Kidney (tissue), 22 donors: ENCODE results near the gene CRTAC1. TPM values are rescaled to one million over a fixed set of nuclear protein-coding genes. Genes with fewer than 3 reads are reported as not detected.

Source experiments
- DNase-seq, 5 donors: peaks; one replicate each; pipeline ENCODE4 v3.0.0-alpha.2; 2013 to 2020
- FAIRE-seq: peaks from 2 replicates; lab custom pipeline; 2012; peaks lifted over from hg19 to GRCh38; lab: Jason Lieb, UNC
- H3K27ac ChIP-seq, 2 donors: one replicate each; pipeline ENCODE4 v1.7.0; 2013; ENCODE audit warnings: low read depth in 2 of 2, low read length in 2 of 2, inconsistent platforms in 1 of 2
- H3K27me3 ChIP-seq: one replicate; pipeline ENCODE4 v1.7.1; 2013; ENCODE audit warnings: low read length, inconsistent platforms; ENCODE audit not compliant: control insufficient read depth, insufficient read depth
- H3K36me3 ChIP-seq, 3 donors: one replicate each; pipeline versions ENCODE4 v1.7.0 to v1.7.1; 2013; ENCODE audit warnings: low read length in 3 of 3, control low read depth in 1 of 3, inconsistent platforms in 1 of 3; ENCODE audit not compliant: insufficient read depth in 3 of 3, control insufficient read depth in 2 of 3
- H3K4me1 ChIP-seq, 3 donors: one replicate each; pipeline versions ENCODE4 v1.7.0 to v1.7.1; 2013; ENCODE audit warnings: low read length in 3 of 3, inconsistent platforms in 1 of 3, low read depth in 1 of 3; ENCODE audit not compliant: control insufficient read depth in 2 of 3, insufficient read depth in 2 of 3
- H3K4me3 ChIP-seq, 3 donors: one replicate each; pipeline versions ENCODE4 v1.7.0 to v1.8.1; 2013; ENCODE audit warnings: low read length in 3 of 3, control low read depth in 1 of 3, inconsistent platforms in 1 of 3
- H3K9ac ChIP-seq, 3 donors: one replicate each; pipeline versions ENCODE4 v1.7.0 to v1.7.1; 2013; ENCODE audit warnings: low read length in 3 of 3, control low read depth in 1 of 3, inconsistent platforms in 1 of 3
- H3K9me3 ChIP-seq, 3 donors: one replicate each; pipeline versions ENCODE4 v1.7.0 to v1.7.1; 2013; ENCODE audit warnings: low read length in 3 of 3, control low read depth in 1 of 3, inconsistent platforms in 1 of 3; ENCODE audit not compliant: control insufficient read depth in 2 of 3, insufficient read depth in 1 of 3
- intact Hi-C: fragments of 100-400 bp; cut with DNase I; formaldehyde crosslinking; loops from one replicate; pipeline ENCODE4 v1.11.1; 2022
- long read RNA-seq, 10 donors: library from polyadenylated mRNA in 1 of 10; unstranded in 1 of 10; transcript quantifications; one replicate each; pipeline ENCODE4 v2.0.0 and lab custom pipeline, GENCODE V29; 2021 to 2026
- polyA plus RNA-seq: library from polyadenylated mRNA; stranded (reverse); fragments of 350-450 nt; fragmentation: Illumina TruSeq; extraction: RNeasy Lipid Tissue Mini Kit (QIAGEN cat#74804); gene quantifications from one replicate; pipeline ENCODE4 v1.2.3, GENCODE V29; 2014; ENCODE audit warnings: low read depth, low replicate concordance; ENCODE audit not compliant: insufficient read depth
- total RNA-seq: library from RNA; stranded (reverse); fragmentation: NEBNext Ultra II Directional; extraction: Animal tissue kit (Norgen Biotek cat#: 25700); gene quantifications from one replicate; pipeline ENCODE4 v1.2.1, GENCODE V29; 2021
- TF ChIP-seq, protein P1 (sequence below): IDR thresholded peaks from 3 replicates; pipeline ENCODE4 v1.5.1; 2012; ENCODE audit warnings: mild to moderate bottlenecking, moderate library complexity, borderline replicate concordance; ENCODE audit not compliant: insufficient read depth; ENCODE audit errors: extremely low read depth
- donor health status: control.
- donor health status: control.
- donor health status: control.
- donor health status: control.
- donor health status: control.
- donor health status: DM: yes; HTN: yes; CAD: no.
- donor health status: Normal renal cell carcinoma (clear cell type).

Gene CRTAC1, protein sequence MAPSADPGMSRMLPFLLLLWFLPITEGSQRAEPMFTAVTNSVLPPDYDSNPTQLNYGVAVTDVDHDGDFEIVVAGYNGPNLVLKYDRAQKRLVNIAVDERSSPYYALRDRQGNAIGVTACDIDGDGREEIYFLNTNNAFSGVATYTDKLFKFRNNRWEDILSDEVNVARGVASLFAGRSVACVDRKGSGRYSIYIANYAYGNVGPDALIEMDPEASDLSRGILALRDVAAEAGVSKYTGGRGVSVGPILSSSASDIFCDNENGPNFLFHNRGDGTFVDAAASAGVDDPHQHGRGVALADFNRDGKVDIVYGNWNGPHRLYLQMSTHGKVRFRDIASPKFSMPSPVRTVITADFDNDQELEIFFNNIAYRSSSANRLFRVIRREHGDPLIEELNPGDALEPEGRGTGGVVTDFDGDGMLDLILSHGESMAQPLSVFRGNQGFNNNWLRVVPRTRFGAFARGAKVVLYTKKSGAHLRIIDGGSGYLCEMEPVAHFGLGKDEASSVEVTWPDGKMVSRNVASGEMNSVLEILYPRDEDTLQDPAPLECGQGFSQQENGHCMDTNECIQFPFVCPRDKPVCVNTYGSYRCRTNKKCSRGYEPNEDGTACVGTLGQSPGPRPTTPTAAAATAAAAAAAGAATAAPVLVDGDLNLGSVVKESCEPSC
- total RNA-seq = 6.1 TPM
- 7.2 TPM for polyA plus RNA-seq
- long read RNA-seq, donor 1, transcript CRTAC1-203 (15 exons, 2,890 nt) = major isoform, 5 of 5 reads
- long read RNA-seq, donor 1, partial matches to known transcripts = 0 of 5 reads
- long read RNA-seq, donor 1, other reads (novel, unspliced or antisense) = 0 of 5 reads
- long read RNA-seq, donor 2, transcript CRTAC1-203 (15 exons, 2,890 nt) = major isoform, 6 of 6 reads
- long read RNA-seq, donor 2, partial matches to known transcripts = 0 of 6 reads
- long read RNA-seq, donor 2, other reads (novel, unspliced or antisense) = 0 of 6 reads
- long read RNA-seq, donor 3, transcript CRTAC1-203 (15 exons, 2,890 nt) = major isoform, 8 of 9 reads
- long read RNA-seq, donor 3, partial matches to known transcripts = 0 of 9 reads
- long read RNA-seq, donor 3, other reads (novel, unspliced or antisense) = 0 of 9 reads
- long read RNA-seq, donor 4, partial matches to known transcripts = 0 of 3 reads
- long read RNA-seq, donor 4, other reads (novel, unspliced or antisense) = 0 of 3 reads
- long read RNA-seq, donor 5, partial matches to known transcripts = 0 of 1 reads
- long read RNA-seq, donor 5, other reads (novel, unspliced or antisense) = 0 of 1 reads
- long read RNA-seq, donor 6, partial matches to known transcripts = 0 of 2 reads
- long read RNA-seq, donor 6, other reads (novel, unspliced or antisense) = 0 of 2 reads
- long read RNA-seq, donor 7, transcript CRTAC1-203 (15 exons, 2,890 nt) = major isoform, 11 of 13 reads
- long read RNA-seq, donor 7, partial matches to known transcripts = 2 of 13 reads
- long read RNA-seq, donor 7, other reads (novel, unspliced or antisense) = 0 of 13 reads
- long read RNA-seq, donor 8, partial matches to known transcripts = 0 of 1 reads
- long read RNA-seq, donor 8, other reads (novel, unspliced or antisense) = 0 of 1 reads
- long read RNA-seq, donor 9, partial matches to known transcripts = 0 of 1 reads
- long read RNA-seq, donor 9, other reads (novel, unspliced or antisense) = 0 of 1 reads
- long read RNA-seq, donor 10, transcript CRTAC1-203 (15 exons, 2,890 nt) = major isoform, 6 of 6 reads
- long read RNA-seq, donor 10, partial matches to known transcripts = 0 of 6 reads
- long read RNA-seq, donor 10, other reads (novel, unspliced or antisense) = 0 of 6 reads

DNA sequence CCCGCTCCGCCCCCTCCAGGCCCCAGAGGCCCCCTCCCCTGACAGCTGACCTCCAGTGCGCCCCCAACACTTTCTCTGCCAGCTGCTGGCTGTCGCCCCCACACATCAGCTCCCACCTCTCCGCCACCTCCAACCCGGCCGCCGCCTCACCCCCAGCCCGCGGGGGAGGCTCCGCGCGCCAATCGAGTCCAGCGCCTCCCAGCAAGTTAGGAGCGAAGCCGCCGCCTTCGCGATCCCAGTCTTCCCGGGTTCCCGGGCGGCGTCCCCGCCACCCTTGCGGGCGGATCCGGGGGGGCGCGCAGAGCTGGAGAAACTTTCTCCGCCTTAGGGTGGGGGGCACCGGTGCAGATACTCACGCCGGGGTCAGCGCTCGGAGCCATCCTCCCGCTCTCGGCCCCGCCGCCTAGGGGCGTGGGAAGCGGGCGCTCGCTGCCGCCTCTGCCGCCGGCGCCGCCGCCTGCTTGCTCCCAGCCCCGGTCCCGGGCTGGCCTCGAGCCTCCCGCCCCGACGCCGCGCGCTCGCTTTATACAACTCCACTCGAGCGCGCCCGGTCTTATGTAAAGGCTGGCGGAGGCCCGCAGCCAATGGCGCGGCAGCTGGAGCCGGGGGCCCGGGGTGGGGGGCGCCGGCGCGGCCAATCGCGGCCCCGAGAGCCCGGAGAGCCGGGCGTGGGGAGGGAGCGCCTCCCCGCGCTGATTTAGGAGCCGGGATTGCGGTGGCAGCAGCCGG, at the start of gene CRTAC1:
Gene CRTAC1 (minus strand): TSS at position 529 of the 729 bp plus-strand sequence. CDS start 149 bp downstream, at position 380.
- no peak within 1 kb of the TSS for H3K27ac ChIP-seq
- H3K4me1 ChIP-seq = peaks cover 0 to 8% (median 0%) of the 10 kb centered on the region in 3 donors
- DNase-seq = peak; percentile 80 to 95 (median 91)
- no peak within 1 kb of the TSS for H3K4me3 ChIP-seq
- no peaks in the 10 kb centered on the region for H3K9me3 ChIP-seq
- H3K27me3 ChIP-seq = peaks cover 32% of the 10 kb centered on the region
- TF ChIP-seq, protein P1, sequence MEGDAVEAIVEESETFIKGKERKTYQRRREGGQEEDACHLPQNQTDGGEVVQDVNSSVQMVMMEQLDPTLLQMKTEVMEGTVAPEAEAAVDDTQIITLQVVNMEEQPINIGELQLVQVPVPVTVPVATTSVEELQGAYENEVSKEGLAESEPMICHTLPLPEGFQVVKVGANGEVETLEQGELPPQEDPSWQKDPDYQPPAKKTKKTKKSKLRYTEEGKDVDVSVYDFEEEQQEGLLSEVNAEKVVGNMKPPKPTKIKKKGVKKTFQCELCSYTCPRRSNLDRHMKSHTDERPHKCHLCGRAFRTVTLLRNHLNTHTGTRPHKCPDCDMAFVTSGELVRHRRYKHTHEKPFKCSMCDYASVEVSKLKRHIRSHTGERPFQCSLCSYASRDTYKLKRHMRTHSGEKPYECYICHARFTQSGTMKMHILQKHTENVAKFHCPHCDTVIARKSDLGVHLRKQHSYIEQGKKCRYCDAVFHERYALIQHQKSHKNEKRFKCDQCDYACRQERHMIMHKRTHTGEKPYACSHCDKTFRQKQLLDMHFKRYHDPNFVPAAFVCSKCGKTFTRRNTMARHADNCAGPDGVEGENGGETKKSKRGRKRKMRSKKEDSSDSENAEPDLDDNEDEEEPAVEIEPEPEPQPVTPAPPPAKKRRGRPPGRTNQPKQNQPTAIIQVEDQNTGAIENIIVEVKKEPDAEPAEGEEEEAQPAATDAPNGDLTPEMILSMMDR = no peak
- H3K36me3 ChIP-seq = no peaks in the 10 kb centered on the region
- intact Hi-C loops = no loop called here
- H3K9ac ChIP-seq = no peak within 1 kb of the TSS
- no peak for FAIRE-seq

DNA sequence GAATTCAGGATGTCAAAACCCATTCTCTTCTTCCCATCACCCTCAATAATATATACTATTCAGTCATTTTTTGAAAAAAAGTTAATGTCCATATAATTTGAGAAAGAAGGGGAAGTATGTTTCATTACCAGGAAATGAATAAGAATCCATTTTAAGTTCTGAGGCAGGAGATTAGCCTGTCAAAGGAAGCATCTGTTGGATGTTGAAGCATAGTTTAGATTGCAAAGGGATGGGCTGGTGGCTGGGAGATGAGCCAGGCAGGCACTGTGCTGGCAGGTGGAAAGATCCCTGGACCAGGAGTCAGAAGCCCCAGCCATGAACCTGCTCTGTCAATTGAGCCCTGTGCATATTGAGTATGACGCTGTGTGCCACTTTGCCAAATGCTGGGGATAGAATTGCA, 48.4 kb upstream of the CRTAC1 start:
- H3K27me3 ChIP-seq = no peaks in the 10 kb centered on the region
- TF ChIP-seq, protein P1 = no peak
- H3K27ac ChIP-seq = no peak overlapping the region
- FAIRE-seq = no peak
- intact Hi-C loops = no loop called here
- no peaks in the 10 kb centered on the region for H3K4me1 ChIP-seq
- H3K9me3 ChIP-seq = no peaks in the 10 kb centered on the region
- H3K36me3 ChIP-seq = no peaks in the 10 kb centered on the region
- no peak overlapping the region for H3K9ac ChIP-seq
- no peak overlapping the region for H3K4me3 ChIP-seq
- DNase-seq = no peak
